Activated CD8-positive, alpha-beta memory T cell treated with anti-CD3 and anti-CD28 coated beads for 1 hour (primary cell): Measurements from ENCODE around the gene TMEM191C.
"Not testable (repeated sequence)": the region's sequence is repeated elsewhere in the genome, so short reads cannot be mapped to it uniquely, and the experiment has no call there.

Experiments used
- DNase-seq, 2 donors: peaks; one replicate each; pipeline ENCODE4 v3.0.0-alpha.2; 2020; ENCODE audit warnings: low read depth in 1 of 2; ENCODE audit errors: extremely low read depth in 1 of 2

Gene TMEM191C

DNA sequence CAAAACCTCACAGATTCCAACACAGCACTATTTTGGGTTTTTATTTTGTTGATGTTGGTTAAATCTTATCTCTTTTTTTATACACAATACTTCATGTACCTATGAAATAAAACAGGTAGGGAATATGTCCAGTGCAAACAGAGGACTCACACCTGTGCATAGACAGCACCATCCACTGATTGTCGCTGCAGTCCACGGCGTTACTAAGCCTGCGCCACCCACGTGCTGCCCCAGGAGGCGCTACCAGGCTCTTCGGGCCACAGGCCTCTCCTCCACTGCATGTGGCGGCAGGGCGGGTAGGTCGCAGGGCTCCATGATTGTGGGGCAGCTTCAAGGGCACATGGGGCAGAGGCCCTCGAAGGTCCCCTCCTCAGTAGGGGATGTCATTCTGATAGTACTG lies 5.8 kb downstream of the TMEM191C start:
- DNase-seq = not testable (repeated sequence)

DNA sequence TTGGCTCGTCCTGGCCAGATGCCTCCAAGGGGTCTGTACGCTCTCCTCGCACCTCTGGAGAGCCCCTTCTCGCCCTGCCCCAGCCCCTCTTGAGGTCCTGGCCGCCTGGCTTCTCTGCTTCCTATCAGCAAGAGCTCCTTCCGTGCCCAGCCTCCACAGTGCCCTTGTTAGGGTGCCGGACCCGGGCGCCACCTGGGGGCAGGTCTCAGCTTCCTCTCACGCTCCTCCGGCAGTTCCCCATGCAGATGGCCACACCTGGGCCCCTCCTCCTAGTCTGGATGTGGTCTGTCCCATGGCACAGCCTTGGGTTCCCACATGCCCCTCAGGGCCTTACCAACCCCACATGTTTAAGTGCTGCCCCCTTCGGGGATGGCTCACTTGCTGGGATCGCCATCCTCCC lies 6.5 kb downstream of the TMEM191C start:
- not testable (repeated sequence) for DNase-seq

DNA sequence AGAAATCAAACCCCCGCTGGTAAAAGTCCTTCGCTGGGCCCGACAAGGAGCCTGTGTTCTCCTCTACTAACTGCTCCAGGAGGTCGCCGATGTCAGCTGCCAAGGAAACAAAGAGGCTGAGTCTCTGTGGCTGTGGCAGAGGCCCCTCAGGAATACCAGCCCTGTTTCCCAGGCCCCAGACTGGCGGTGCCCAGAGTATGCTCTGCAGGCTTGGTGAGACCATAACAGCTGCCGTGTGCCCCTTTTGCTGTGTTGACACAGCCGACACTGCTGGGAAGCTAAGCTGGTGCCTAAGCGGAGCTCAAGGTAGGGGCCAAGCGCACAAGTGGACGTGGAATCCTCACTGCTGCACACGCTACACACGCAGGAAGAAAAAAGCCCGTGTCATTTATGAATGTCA lies 16.9 kb downstream of the TMEM191C start:
- not testable (repeated sequence) for DNase-seq

DNA sequence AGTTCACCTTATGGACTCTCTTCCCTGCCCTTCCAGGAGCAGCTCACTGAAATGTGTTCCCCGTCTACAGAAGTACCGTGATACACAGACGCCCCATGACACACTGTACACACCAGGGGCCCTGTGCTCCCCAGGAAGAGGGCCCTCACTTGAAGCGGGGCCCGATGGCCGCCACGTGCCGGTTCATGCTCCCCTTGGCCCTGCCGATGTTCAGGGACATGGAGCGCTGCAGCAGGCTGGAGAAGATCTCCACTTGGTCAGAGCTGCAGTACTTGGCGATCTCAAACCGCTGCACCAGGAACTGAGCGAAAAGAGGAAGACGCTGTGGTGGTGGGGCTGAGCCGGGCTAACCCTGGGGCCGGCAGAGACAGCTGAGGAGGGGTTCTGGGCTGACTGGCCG lies 20.5 kb downstream of the TMEM191C start:
- DNase-seq = not testable (repeated sequence)

DNA sequence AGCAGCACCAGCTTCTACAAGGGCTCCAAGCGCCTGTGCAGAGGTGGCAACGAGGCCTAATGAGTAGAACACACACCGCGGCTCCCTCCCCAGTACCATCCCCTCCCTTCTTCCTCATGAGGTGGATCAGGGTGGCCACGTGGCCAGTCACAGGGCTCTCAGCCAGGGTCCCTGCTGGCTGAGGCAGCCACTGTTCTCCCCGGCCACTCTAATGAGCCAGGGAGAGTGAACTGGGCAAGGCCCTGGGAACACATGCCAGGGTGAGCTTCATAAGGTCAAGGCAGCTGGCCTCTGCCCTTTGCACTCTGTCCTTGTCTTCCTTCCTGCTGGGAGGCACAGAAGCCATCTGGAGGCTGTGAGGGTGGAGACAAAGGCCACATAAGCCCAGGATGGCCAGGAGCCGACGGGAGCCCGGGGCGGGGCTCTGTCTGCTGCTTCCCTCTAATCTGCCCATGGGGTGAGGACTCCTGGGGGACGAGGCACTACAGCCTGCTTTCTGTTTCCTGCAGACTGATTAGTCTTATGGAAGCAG lies 22.0 kb downstream of the TMEM191C start:
- DNase-seq = not testable (repeated sequence)

DNA sequence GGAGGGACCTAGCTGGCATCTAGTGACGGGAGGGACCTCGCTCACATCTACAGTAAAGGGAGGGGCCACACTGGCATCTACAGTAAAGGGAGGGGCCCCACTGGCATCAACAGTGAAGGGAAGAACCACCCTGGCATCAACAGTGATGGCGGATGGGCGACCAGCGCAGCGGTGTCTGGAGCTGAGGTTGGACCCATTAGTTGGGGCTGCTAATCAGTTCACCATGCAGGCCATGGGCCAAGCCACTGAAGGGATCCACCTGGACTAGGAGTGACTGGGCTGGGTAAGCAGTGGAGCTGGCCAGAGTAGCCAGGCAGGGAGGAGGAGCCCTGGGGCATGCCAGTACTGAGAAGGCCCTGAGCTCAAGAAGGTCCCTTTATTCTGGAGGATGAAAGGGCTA lies 23.4 kb downstream of the TMEM191C start:
- DNase-seq = not testable (repeated sequence)

DNA sequence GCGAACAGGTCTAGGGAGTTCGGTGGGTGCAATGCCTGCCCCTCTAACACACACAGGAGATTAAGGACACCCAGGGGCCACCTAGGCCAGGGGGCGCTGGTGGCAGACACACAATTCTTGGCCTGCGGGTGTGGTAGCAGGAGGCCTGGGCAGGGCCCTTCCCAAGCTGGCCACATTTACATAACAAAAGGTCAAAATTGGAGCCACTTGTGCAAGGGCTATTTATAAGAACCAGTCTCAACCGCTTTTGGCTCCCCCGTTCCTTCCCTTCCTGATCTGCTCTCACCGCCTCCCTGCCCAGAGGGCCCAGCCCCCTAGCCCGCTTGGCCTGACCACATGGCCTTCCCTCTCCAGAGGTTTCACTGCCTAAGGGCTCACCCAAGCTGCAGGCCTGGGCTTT lies 25.1 kb downstream of the TMEM191C start:
- DNase-seq = not testable (repeated sequence)

DNA sequence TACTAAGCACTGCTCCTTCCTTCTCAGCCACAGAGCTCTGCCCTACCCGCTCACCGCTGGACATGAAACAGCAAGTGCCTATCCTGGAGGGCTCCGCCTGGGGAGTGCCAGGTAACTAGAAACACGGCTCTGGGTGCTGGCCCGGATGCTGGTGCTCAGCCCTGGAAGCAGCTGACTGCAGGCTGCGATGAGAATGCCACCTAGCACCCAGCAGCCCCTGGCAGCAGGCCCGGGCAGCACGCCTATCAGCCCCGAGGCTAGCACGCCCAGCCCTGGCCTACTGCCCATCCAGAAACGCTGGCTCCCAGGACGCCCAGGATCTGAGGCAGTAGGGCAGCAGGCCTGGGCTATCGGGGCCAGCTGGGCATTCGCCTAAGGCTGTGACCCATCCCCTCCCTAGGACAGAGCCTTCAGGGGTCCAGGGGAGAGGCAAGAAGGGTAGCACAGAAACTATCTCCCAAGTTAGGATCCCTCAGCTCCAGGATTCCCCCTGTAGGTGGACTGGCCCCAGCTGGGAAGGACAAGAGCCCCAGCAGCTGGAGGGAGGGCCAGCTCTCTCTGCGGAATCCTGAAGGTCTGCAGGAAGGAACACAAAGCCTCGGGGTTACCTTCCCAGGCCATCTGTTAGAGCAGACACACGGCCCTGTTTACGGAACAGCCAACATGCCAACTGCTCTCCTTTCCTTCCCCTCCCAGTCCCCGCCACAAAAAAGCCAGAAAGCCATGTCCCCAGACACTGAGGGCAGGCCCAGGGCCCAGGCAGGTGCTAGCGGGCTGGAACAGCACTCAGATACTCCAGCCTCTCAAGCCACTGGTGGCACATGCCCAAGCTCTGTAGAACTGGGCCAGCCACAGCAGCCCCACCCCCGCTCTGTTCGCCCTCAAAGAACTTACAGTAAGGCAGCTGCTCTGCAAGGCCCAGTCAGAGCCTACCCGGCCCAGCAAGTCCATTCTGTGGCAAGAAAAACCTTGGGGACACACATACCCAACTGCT lies 26.9 kb downstream of the TMEM191C start:
- DNase-seq = not testable (repeated sequence)

DNA sequence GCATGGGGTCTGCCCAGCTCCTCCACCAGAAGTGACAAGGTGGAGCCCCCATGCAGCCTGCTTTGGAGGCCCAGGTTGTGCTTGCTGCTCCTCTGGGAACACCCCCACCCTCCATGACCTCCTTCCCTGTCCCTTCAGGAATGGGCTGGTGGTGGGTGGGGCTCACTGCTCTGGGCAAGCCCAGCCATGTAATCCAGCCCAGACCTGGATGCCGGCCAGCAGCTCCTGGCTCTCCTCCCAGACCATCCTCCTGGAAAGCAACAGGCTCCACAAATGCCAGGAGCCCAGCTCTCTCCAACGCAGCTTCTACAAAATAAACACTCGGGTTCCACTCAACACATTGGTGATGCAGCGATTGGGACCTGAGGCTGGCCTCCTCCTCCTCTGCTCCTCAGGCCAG lies 30.8 kb downstream of the TMEM191C start:
- not testable (repeated sequence) for DNase-seq

DNA sequence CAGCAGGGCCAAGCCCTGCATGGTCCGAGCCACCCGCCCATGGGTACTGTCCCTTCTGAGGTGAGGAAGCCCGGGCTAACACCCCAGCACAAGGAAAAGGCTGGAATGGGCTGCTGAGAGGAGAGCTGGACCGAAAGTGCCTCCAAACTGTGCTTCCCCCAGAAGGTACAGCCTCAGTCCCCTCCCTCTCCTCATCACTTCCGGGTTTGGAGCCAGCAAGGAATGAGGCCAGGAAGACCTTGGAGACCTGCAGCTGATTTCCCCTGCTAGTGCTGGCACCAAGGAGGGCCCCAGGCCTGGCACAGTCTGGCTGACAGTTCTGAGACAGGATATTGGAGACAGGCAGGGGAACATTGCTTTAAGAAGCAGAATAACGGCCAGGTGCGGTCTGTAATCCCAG lies 31.3 kb downstream of the TMEM191C start:
- not testable (repeated sequence) for DNase-seq

DNA sequence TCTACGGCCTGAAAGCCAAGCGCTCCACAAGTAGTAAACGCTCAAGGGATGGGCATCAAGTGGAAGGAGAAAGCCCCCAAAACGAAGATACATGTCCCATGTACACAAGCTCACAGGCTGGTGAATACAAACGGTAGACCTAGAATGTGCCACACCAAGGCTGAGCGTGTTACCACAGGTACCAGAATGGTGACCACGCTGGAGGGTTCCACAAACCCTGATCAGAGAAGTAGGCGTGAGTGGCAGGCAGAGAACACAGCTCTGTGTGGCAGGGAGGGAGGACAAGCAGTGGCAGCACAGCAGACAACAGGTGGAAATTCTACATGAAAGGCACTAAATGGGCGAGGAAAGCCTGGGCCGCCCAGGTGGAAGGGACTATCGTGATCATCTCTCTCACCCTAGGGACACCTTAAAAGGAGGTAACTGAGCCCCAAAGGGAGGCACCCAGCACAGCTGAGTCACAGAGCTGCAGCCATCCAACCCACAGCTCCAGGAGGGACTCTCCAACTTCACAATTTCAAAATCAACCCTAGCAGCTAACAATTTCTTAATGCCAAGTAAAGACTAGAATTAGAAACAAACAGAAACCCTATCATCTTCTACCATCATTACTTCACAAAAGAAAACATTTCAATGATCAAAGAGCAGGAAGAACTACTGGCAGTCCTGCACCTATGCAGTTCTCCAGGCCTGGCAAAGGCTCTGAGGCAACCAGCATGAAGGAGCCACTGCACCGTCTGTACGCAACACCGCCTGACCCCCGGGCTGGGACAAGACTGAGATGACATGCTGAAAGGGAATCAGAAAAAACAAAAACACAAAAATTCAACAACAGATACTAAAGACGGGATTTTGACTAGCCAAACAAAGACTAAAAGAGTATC lies 32.7 kb downstream of the TMEM191C start:
- not testable (repeated sequence) for DNase-seq

DNA sequence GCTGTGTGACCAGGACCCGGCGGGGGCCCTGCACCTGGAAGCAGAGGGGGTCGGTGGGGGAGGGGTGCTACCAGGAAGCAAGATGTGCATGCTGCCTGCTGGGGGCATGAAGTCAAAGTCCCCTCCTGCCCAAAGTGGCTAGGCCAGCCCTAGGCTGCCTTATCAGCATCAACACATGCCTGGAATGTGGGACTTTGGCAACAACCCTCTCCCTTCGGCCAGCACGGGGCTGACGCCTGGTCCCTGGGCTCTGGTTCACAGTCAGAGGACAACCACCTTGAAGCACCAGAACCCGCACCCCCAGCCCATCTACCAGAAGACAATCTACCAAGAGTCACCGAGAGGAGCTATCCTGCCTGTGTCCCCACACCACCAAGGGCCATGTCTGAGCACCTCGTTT lies 43.2 kb downstream of the TMEM191C start:
- DNase-seq = not testable (repeated sequence)

DNA sequence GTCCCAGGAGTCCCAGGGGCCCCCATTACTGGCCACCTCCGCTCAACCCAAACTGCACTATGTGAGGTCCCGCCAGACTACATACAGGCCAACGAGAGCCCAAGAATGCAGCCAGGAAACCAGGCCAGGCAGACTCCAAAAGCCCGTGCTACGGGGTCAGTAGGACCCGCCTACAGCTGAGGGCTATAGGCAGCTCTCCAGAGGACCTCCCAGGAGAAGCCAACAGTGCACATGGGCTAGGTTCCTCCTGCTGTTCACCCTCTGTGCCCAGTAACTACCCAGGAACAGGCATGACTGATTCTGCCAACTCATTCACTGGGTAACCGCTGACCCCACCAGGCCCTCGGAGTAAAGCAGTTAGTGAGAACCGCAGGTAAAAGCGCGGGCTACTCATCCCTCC lies 44.8 kb downstream of the TMEM191C start:
- not testable (repeated sequence) for DNase-seq

DNA sequence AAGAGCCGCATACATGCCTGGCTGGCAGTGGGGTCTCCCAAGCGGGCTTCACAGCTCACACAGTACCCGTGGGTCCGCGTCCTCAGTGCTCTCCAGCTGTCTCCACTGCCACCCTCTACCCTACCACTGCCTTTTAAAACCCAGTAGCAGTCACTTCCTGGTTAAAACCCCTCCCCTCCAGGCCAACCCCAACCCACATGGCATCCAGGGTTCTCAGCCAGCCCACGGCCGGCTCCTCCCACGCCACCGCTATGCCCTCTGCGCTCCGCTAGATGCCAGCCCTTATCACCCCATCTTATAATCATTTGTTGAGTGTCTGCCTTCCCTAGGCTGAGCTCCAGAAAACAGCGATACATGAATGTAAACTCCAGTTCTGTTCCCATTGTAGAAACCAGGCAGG lies 46.9 kb downstream of the TMEM191C start:
- DNase-seq = not testable (repeated sequence)

DNA sequence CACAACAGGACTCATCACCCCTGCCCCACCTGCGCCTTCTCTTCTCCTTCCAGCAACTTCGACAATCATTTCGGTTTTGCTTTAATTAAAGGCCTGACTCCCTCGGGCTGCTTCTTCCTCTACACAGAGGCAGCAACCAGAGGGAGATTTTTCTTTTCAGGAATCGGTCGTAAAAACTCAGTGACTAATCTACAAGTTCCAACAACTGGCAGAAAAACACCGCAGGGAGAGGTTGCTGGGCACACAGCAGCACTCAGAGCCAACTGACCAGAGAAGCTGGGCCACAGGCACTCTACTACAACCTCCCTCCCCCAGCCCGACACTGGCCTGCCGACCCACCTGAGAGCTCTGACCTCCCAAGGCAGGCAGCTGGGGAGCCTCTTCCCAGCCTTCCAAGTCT lies 48.0 kb downstream of the TMEM191C start:
- DNase-seq = not testable (repeated sequence)

DNA sequence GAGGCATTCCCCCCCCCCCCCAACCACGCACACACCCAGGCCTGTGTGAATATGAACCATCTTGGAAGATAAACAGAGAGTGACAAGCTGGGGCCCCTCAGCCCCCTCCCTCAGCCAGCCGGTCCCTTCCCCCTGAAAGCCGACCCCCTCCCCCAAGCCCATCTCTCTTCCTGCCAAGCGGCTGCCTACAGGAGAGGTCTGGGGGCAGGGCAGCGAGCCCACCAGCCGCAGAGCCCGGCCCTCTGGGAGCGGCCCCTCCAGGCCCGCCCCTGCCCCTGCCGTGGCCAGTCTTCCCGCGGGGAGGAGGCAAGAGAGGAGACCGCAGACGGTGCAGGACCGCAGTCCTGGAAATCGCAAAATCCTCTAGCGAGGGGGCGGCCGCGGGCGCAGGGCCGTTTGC lies 49.3 kb downstream of the TMEM191C start:
- not testable (repeated sequence) for DNase-seq

DNA sequence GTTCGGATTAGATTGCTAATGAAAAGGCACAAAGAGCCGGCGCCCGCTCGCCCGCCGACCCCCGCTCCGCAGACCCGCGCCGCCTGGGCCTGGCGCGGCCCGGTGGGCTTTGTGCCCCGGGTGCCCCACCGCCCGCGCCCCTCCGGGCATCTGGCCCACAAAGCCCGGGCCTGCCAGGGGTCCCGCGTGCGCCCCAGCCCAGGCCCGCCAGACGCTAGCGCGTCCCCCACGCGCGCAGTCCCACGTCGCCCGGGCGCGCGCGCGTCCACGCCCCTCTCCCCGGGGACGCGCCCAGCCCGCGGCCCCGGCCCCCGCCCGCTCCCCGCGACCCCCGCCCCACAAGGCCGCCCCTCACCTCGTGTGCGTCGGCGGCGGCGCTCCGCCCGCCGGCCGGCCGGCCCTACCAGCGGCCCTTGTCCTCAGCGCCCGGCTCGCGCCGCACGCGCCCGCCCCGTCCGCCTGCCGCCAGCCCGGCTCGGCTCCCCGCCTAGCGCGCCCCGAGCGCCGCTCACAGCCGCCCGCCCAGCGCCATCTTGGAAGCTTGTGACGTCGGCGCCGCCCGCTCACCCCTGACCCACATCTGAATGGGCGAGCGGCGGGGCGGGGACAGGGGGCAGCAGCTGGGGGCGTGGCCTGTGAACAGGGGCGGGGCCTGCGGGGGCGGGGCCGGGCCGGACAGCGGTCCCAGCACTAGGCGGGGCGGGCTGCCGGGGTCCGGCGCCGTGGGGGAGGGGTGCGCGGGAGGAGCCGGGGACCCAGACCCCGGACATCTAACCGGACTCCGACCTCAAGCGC lies 50.0 kb downstream of the TMEM191C start:
- peak in 1 of 2 donors; percentile 34 for DNase-seq
